Lower leg skin (tissue), 4 donors: ENCODE results near the gene RAD51B. TPM values are rescaled to one million over a fixed set of nuclear protein-coding genes. Genes with fewer than 3 reads are reported as not detected.
"Not testable (repeated sequence)": the region's sequence is repeated elsewhere in the genome, so short reads cannot be mapped to it uniquely, and the experiment has no call there.

ENCODE experiments used
- DNase-seq, 2 donors: peaks; one replicate each; pipeline ENCODE4 v3.0.0-alpha.2; 2019; ENCODE audit warnings: low spot score in 2 of 2
- H3K4me3 ChIP-seq: fragments of 200-600 bp; sonication (generic); 2 replicates; pipeline ENCODE4 v1.5.1; 2017; ENCODE audit warnings: mild to moderate bottlenecking, low read depth; ENCODE audit not compliant: poor library complexity, severe bottlenecking
- POLR2A ChIP-seq, 2 donors: fragments of 450-650 bp; IDR thresholded peaks; one replicate each; pipeline ENCODE4 v1.6.1; 2016 to 2017; ENCODE audit warnings: antibody characterized with exemption in 2 of 2, mild to moderate bottlenecking in 1 of 2, moderate library complexity in 1 of 2
- WGBS, 2 donors: methylation state at CpG; one replicate each; pipeline ENCODE4 v1.1.5; 2018; 5-methylcytosine and 5-hydroxymethylcytosine counted together
- intact Hi-C: fragments of 100-400 bp; cut with DNase I; formaldehyde crosslinking; loops from one replicate; pipeline ENCODE4 v1.15.0; 2023; ENCODE audit warnings: low total_unique reads
- total RNA-seq, 4 donors: library from RNA; depleted of rRNA; stranded (reverse); fragments of >200 nt; gene quantifications; one replicate each; pipeline ENCODE4 v1.1.0, GENCODE V29; 2016
- TF ChIP-seq, protein P1 (sequence below), 3 donors: fragments of 450-650 bp; IDR thresholded peaks; one replicate each; pipeline ENCODE4 v1.5.1; 2016; ENCODE audit warnings: antibody characterized with exemption in 3 of 3, mild to moderate bottlenecking in 3 of 3, moderate library complexity in 2 of 3

RAD51B gene
- total RNA-seq, 4 donors from 2014 or later, result 6.1 to 27.2 (median 13.6) TPM

DNA sequence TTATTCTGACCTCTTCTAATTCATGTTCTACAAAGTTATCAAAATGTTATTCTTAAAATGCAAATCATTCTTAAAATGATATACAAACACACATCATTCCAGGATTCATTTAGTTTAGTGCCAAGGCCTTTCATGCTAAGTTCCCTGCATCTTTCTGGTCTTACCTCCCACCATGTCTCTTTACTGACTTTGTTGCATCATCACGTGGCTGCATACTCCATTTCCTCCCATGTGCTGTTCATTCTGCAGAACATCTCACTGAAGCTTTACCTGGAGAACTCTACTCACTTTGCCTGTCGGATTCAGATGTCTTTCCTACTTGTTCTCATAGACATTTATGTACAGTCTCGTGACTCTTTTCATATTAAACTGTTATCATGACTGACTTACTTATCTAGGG is 278.1 kb downstream of the RAD51B start:
- 83 to 89% methylated on average over 3 of the region's 3 CpGs for WGBS, 2 donors
- DNase-seq, result no peak
- intact Hi-C loops, result no loop called here
- no peak overlapping the region for H3K4me3 ChIP-seq
- TF ChIP-seq, protein P1, sequence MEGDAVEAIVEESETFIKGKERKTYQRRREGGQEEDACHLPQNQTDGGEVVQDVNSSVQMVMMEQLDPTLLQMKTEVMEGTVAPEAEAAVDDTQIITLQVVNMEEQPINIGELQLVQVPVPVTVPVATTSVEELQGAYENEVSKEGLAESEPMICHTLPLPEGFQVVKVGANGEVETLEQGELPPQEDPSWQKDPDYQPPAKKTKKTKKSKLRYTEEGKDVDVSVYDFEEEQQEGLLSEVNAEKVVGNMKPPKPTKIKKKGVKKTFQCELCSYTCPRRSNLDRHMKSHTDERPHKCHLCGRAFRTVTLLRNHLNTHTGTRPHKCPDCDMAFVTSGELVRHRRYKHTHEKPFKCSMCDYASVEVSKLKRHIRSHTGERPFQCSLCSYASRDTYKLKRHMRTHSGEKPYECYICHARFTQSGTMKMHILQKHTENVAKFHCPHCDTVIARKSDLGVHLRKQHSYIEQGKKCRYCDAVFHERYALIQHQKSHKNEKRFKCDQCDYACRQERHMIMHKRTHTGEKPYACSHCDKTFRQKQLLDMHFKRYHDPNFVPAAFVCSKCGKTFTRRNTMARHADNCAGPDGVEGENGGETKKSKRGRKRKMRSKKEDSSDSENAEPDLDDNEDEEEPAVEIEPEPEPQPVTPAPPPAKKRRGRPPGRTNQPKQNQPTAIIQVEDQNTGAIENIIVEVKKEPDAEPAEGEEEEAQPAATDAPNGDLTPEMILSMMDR (IDR thresholded peaks at IDR 0.05), result no peak
- no peak for TF ChIP-seq POLR2A (IDR thresholded peaks at IDR 0.05)

DNA sequence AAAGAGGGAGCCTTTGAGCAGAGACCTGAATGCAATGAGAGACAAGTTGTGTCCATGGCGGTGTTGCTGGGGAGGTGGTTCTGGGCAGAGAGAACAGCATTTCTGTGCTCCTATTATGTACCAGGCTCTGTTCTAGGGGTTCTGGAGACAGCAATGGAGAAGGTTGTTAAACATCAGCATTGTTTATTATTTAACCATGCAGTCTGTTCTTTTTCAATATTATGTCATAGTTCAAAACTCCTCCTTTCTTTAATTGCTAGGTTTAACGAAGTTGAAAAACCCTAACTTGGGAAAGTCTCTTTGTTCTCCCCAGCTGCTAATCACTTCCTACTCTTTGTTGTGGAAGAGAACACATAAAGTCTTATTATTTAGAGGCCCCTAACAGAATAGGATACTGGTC is 279.3 kb downstream of the RAD51B start:
- H3K4me3 ChIP-seq, result no peak overlapping the region
- intact Hi-C loops, result no loop called here
- 86 to 90% methylated on average over 2 of the region's 2 CpGs for WGBS, 2 donors
- no peak for TF ChIP-seq POLR2A (IDR thresholded peaks at IDR 0.05)
- TF ChIP-seq, protein P1 (IDR thresholded peaks at IDR 0.05), result no peak
- no peak for DNase-seq

DNA sequence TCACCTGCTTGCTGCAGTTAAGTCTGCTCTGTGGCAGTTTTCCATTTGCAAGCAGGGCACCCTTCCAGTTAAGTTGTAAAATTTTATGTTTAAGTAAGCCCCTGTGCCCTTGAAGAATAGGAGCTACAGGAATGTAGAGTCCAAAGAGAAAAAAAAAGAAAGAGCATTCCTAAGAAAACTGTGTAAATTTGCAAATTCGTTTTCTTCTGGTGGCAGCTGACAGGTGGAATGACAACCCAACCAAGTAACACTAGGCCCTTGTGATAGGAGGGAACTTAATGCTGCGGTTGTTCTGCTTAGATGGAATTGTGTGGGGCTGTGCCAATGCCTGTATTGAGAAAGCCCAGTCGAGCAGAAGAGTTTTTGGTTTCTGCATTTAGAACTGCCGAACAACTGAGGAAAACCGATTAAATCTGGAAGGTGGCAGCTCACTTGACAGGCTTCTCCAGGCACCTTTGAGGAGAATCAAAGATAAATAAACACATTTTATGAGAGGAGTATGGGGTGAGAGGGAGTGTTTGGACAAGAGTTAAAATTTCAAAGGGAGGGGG is 280.0 kb downstream of the RAD51B start:
- 72 to 81% methylated on average over 5 of the region's 5 CpGs for WGBS, 2 donors
- TF ChIP-seq, protein P1 (IDR thresholded peaks at IDR 0.05), result no peak
- no peak for TF ChIP-seq POLR2A (IDR thresholded peaks at IDR 0.05)
- H3K4me3 ChIP-seq, result no peak overlapping the region
- no peak for DNase-seq
- intact Hi-C loops, result no loop called here

DNA sequence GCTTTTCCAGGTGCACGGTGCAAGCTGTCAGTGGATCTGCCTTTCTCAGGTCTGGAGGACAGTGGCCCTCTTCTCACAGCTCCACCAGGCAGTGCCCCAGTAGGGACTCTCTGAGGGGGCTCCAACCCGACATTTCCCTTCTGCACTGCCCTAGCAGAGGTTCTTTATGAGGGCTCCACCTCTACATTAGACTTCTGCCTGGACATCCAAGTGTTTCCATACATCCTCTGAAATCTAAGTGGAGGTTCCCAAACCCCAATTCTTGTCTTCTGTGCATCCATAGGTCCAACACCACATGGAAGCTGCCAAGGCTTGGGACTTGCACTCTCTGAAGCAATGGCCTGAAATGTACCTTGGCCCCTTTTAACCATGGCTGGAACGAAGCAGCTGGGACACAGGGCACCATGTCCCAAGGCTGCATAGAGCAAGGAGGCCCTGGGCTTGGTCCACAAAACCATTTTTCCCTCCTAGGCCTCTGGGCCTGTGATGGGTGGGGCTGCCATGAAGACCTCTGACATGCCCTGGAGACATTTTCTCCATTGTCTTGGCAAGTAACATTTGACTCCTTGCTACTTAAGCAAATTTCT is 282.2 kb downstream of the RAD51B start:
- WGBS, 2 donors, result 97 to 98% methylated on average over 3 of the region's 3 CpGs
- DNase-seq, intact Hi-C loops, H3K4me3 ChIP-seq: not testable (repeated sequence)

DNA sequence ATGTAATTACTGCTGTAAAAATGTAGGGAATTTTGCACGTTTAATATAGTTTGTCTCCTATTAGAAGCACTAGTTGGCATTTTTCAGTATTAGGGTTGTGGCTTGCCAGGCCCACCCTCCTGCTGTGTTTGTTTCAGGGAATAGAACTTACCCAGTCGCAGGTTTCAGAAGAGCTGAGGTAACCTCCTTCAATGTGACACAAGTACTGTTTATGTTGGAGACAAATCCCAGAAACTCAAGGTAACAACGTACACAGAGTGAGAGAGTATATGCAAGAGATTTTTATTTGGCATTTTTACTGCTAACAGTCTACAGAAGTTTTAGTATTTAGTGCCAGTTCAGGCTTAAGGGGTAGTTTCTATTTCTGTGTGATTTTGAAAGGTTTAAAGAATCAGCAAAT is 284.3 kb downstream of the RAD51B start:
- no peak for TF ChIP-seq POLR2A (IDR thresholded peaks at IDR 0.05)
- TF ChIP-seq, protein P1 (IDR thresholded peaks at IDR 0.05), result no peak
- no peak overlapping the region for H3K4me3 ChIP-seq
- DNase-seq, result no peak
- intact Hi-C loops, result loop anchor here (1.0 kb wide), 1 partner anchor 30 kb away; no protein-coding TSS in a partner anchor
- WGBS, 2 donors, result 47 to 50% methylated on average over 3 of the region's 3 CpGs

DNA sequence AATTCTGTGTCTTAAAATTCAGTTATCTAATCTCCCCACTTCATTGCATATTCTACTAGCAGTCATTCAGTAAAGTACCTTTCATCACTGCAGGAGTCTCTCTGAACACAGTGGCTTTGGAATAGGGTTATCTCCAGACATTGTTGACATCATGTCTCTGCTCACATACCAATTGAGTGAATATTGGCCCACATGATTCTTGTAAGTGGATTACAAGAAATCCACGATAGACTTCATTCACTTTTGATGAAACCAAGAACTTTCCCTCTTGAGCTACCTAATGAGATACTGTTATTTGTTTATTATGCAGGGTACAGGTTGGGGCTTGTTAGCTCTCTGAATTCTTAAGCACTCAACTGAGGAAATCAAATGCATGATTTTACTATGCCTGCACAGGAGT is 284.9 kb downstream of the RAD51B start:
- no peak overlapping the region for H3K4me3 ChIP-seq
- DNase-seq, result no peak
- intact Hi-C loops, result no loop called here
- TF ChIP-seq, protein P1 (IDR thresholded peaks at IDR 0.05), result no peak
- TF ChIP-seq POLR2A (IDR thresholded peaks at IDR 0.05), result no peak
- 36 to 46% methylated on average over 1 of the region's 1 CpG for WGBS, 2 donors
